HepG2 (cell line): ENCODE data around the gene PDPK1. TPM values are rescaled to one million over a fixed set of nuclear protein-coding genes. Genes with fewer than 3 reads are reported as not detected.
A peak's percentile ranks its signal among the peaks of the same experiment; 100 is the strongest.

Source experiments
- BATF2 ChIP-seq: sonication (generic); formaldehyde crosslinking; IDR thresholded peaks from 2 replicates; pipeline ENCODE4 v1.8.0; 2022; ENCODE audit warnings: mild to moderate bottlenecking, missing genetic modification reagents, moderate library complexity
- EZH2 ChIP-seq: conservative IDR thresholded peaks from 2 replicates; pipeline ENCODE4 v1.6.1; 2012; ENCODE audit warnings: mild to moderate bottlenecking, low read depth, low read length, moderate library complexity
- FIP1L1 ChIP-seq: fragments of 200-400 bp; formaldehyde crosslinking; IDR thresholded peaks from 2 replicates; pipeline ENCODE4 v1.6.1; 2018; ENCODE audit warnings: low read depth, mild to moderate bottlenecking, low read length, moderate library complexity, borderline replicate concordance; ENCODE audit not compliant: insufficient read depth
- GMEB1 ChIP-seq: sonication (generic); formaldehyde crosslinking; IDR thresholded peaks from 2 replicates; pipeline ENCODE4 v1.5.1; 2020; ENCODE audit warnings: missing genetic modification reagents, mild to moderate bottlenecking, borderline replicate concordance
- HCFC1 ChIP-seq: fragments of 150-350 bp; IDR thresholded peaks from 2 replicates; pipeline ENCODE4 v1.6.1; 2014; ENCODE audit warnings: low read depth, low read length
- HES4 ChIP-seq: sonication (generic); formaldehyde crosslinking; IDR thresholded peaks from 2 replicates; pipeline ENCODE4 v1.9.0; 2021; ENCODE audit warnings: mild to moderate bottlenecking, missing genetic modification reagents, borderline replicate concordance
- IKZF4 ChIP-seq: sonication (generic); formaldehyde crosslinking; IDR thresholded peaks from 2 replicates; pipeline ENCODE4 v1.5.1; 2020; ENCODE audit warnings: borderline replicate concordance, mild to moderate bottlenecking, low read depth, missing genetic modification reagents; ENCODE audit errors: not compliant biosample characterization
- KLF13 ChIP-seq: sonication (generic); formaldehyde crosslinking; IDR thresholded peaks from 2 replicates; pipeline ENCODE4 v1.4.0; 2020; ENCODE audit warnings: mild to moderate bottlenecking, missing genetic modification reagents
- MAFG ChIP-seq: sonication (generic); formaldehyde crosslinking; IDR thresholded peaks from 2 replicates; pipeline ENCODE4 v1.5.1; 2020; ENCODE audit warnings: mild to moderate bottlenecking, missing genetic modification reagents
- MNT ChIP-seq: fragments of 450-650 bp; IDR thresholded peaks from 2 replicates; pipeline ENCODE4 v1.6.1; 2016
- MTA1 ChIP-seq: sonication (generic); formaldehyde crosslinking; IDR thresholded peaks from 2 replicates; pipeline ENCODE4 v1.4.0; 2020; ENCODE audit warnings: missing genetic modification reagents, mild to moderate bottlenecking, borderline replicate concordance
- NR1H2 ChIP-seq: sonication (generic); formaldehyde crosslinking; IDR thresholded peaks from 2 replicates; pipeline ENCODE4 v1.8.1; 2022; ENCODE audit warnings: low read depth, missing genetic modification reagents, borderline replicate concordance
- RBM39 ChIP-seq: fragments of 200-400 bp; formaldehyde crosslinking; IDR thresholded peaks from one replicate; pipeline ENCODE4 v1.6.1; 2018; ENCODE audit warnings: antibody characterized with exemption, mild to moderate bottlenecking, low read depth, low read length; ENCODE audit not compliant: poor library complexity, severe bottlenecking
- SOX13 ChIP-seq, 3 experiments: fragments of 450-650 bp in 1 of 3; sonication (generic) in 1 of 3; formaldehyde crosslinking in 1 of 3; IDR thresholded peaks in 2 of 3; conservative IDR thresholded peaks in 1 of 3; 2 replicates each; pipeline versions ENCODE4 v1.5.0 to v1.6.1; 2016 to 2020; ENCODE audit warnings: antibody characterized with exemption in 1 of 3, mild to moderate bottlenecking in 1 of 3, missing compliant biosample characterization in 1 of 3, missing genetic modification reagents in 1 of 3, moderate library complexity in 1 of 3
- SOX6 ChIP-seq, 2 experiments: fragments of 450-650 bp in 1 of 2; sonication (generic) in 1 of 2; formaldehyde crosslinking in 1 of 2; IDR thresholded peaks; 2 replicates each; pipeline versions ENCODE4 v1.4.0 to v1.6.1; 2017 to 2020; ENCODE audit warnings: antibody characterized with exemption in 1 of 2, mild to moderate bottlenecking in 1 of 2, missing genetic modification reagents in 1 of 2
- TERF1 ChIP-seq: sonication (generic); formaldehyde crosslinking; IDR thresholded peaks from 2 replicates; pipeline ENCODE4 v1.8.0; 2022; ENCODE audit warnings: mild to moderate bottlenecking, missing genetic modification reagents, moderate library complexity
- TMF1 ChIP-seq: sonication (generic); formaldehyde crosslinking; IDR thresholded peaks from 2 replicates; pipeline ENCODE4 v1.8.1; 2022; ENCODE audit warnings: low read depth, missing genetic modification reagents
- ZNF230 ChIP-seq: sonication (generic); formaldehyde crosslinking; IDR thresholded peaks from 2 replicates; pipeline ENCODE4 v1.4.0; 2020; ENCODE audit warnings: mild to moderate bottlenecking, missing genetic modification reagents
- ZNF337 ChIP-seq: sonication (generic); formaldehyde crosslinking; IDR thresholded peaks from 2 replicates; pipeline ENCODE4 v1.5.1; 2020; ENCODE audit warnings: missing genetic modification reagents, low read depth, mild to moderate bottlenecking, borderline replicate concordance
- ZNF589 ChIP-seq: sonication (generic); formaldehyde crosslinking; conservative IDR thresholded peaks from 2 replicates; pipeline ENCODE4 v1.8.0; 2022; ENCODE audit warnings: mild to moderate bottlenecking, moderate library complexity, missing genetic modification reagents
- ZNF607 ChIP-seq: sonication (generic); formaldehyde crosslinking; IDR thresholded peaks from 2 replicates; pipeline ENCODE4 v1.5.1; 2020; ENCODE audit warnings: missing genetic modification reagents, mild to moderate bottlenecking, borderline replicate concordance
- ZNF672 ChIP-seq: sonication (generic); formaldehyde crosslinking; IDR thresholded peaks from 2 replicates; pipeline ENCODE4 v1.8.1; 2022; ENCODE audit warnings: missing genetic modification reagents
- polyA plus RNA-seq, 8 experiments: library from polyadenylated mRNA; depleted of rRNA in 3 of 8; stranded (reverse) in 7 of 8; unstranded in 1 of 8; fragments of >200 nt; fragmentation: Illumina TruSeq in 4 of 8; extraction: Trizol in 4 of 8; gene quantifications; 2 replicates each; pipeline versions ENCODE4 v1.2.1 to v1.2.3, GENCODE V29; 2011 to 2016; ENCODE audit warnings: low read depth in 4 of 8, missing spikeins in 1 of 8, mixed read lengths in 1 of 8; ENCODE audit not compliant: insufficient read depth in 1 of 8
- total RNA-seq, 5 experiments: library from RNA; depleted of rRNA; stranded (reverse); fragments of >200 nt; fragmentation: Illumina TruSeq; extraction: Trizol; gene quantifications; 2 replicates each; pipeline ENCODE4 v1.2.3, GENCODE V29; 2016; ENCODE audit warnings: low read depth in 1 of 5

Gene PDPK1
- total and polyA plus RNA-seq, 2 of the 13 experiments (the other 11 are each of a cell fraction or from before 2014, with no cell fraction given), result 59.6 to 129 TPM

- TF ChIP-seq MNT (peak; percentile 73), ZNF337 (0 out of 2 replicates have a peak, but pooled peaks have one; percentile 63), MTA1 (CRISPR knock-in tag) (0 out of 2 replicates have a peak, but pooled peaks have one; percentile 51), RBM39 (no peak), SOX6 (IDR thresholded peaks at IDR 0.05) (no peak), SOX6 (CRISPR knock-in tag; IDR thresholded peaks at IDR 0.05) (peak; percentile 80), ZNF589 (CRISPR knock-in tag) (0 out of 2 replicates have a peak, but pooled peaks have one; percentile 37), BATF2 (CRISPR knock-in tag) (no peak), ZNF607 (CRISPR knock-in tag) (peak; percentile 82; the same call in 1 of the 2 replicates), MAFG (CRISPR knock-in tag) (no peak), NR1H2 (CRISPR knock-in tag) (no peak), GMEB1 (CRISPR knock-in tag) (peak; percentile 84), TMF1 (CRISPR knock-in tag) (peak; percentile 24), HES4 (CRISPR knock-in tag) (peak; percentile 30; the same call in 1 of the 2 replicates), SOX13 (IDR thresholded peaks at IDR 0.05) (peak; percentile 10; the same call in 1 of the 2 replicates), SOX13 (CRISPR knock-in tag; conservative IDR thresholded peaks at IDR 0.05 in 1 of 2, IDR thresholded peaks at IDR 0.05 in 1 of 2) (peak in 1 of 2 experiments; percentile 35; a peak in 1 of 4 replicates), FIP1L1 (no peak), ZNF672 (CRISPR knock-in tag) (0 out of 2 replicates have a peak, but pooled peaks have one; percentile 21), EZH2 (no peak), TERF1 (no peak), KLF13 (0 out of 2 replicates have a peak, but pooled peaks have one; percentile 68), HCFC1 (no peak), IKZF4 (CRISPR knock-in tag) (peak; percentile 94), ZNF230 (CRISPR knock-in tag) (0 out of 2 replicates have a peak, but pooled peaks have one; percentile 23)
Observed at GRCh38 chr16:2531696-2532493, 5.9 kb upstream of the PDPK1 start (continued).
